Upper lobe of left lung (tissue), 6 donors: ENCODE results near the gene CRTAC1. TPM values are rescaled to one million over a fixed set of nuclear protein-coding genes. Genes with fewer than 3 reads are reported as not detected.

ENCODE experiments used
- ATAC-seq, 2 donors: fragments of 200-7000 bp; cut with Tn5 transposase; one replicate each; pipeline ENCODE4 v1.9.1; 2022; ENCODE audit warnings: mild to moderate bottlenecking in 2 of 2, moderate library complexity in 2 of 2; ENCODE audit not compliant: low FRiP score in 2 of 2
- DNase-seq, 2 donors: peaks; one replicate each; pipeline ENCODE4 v3.0.0-alpha.2; 2019 to 2020
- H3K27ac ChIP-seq, 4 donors: fragments of 200-600 bp; sonication (generic); one replicate each; pipeline ENCODE4 v1.5.1; 2016 to 2019
- H3K27me3 ChIP-seq, 4 donors: fragments of 200-600 bp; sonication (generic); one replicate each; pipeline ENCODE4 v1.5.1; 2017 to 2019
- H3K36me3 ChIP-seq, 4 donors: fragments of 200-600 bp; sonication (generic); one replicate each; pipeline ENCODE4 v1.5.1; 2016 to 2019
- H3K4me1 ChIP-seq, 4 donors: fragments of 200-600 bp; sonication (generic); one replicate each; pipeline ENCODE4 v1.5.1; 2018 to 2019
- H3K4me3 ChIP-seq, 4 donors: fragments of 200-600 bp; sonication (generic); one replicate each; pipeline ENCODE4 v1.5.1; 2017 to 2019; ENCODE audit warnings: mild to moderate bottlenecking in 2 of 4, moderate library complexity in 1 of 4
- H3K9me3 ChIP-seq, 4 donors: fragments of 200-600 bp; sonication (generic); one replicate each; pipeline ENCODE4 v1.5.1; 2018 to 2019
- EP300 ChIP-seq, 4 donors: sonication (generic); formaldehyde crosslinking; IDR thresholded peaks; one replicate each; pipeline ENCODE4 v1.5.1; 2017; ENCODE audit warnings: antibody characterized with exemption in 4 of 4, control low read depth in 2 of 4
- POLR2A ChIP-seq, 4 donors: fragments of 450-650 bp; IDR thresholded peaks; one replicate each; pipeline ENCODE4 v1.5.1; 2016 to 2017; ENCODE audit warnings: antibody characterized with exemption in 4 of 4, mild to moderate bottlenecking in 2 of 4
- POLR2AphosphoS5 ChIP-seq, 2 donors: sonication (generic); formaldehyde crosslinking; IDR thresholded peaks; one replicate each; pipeline ENCODE4 v1.5.1; 2017; ENCODE audit warnings: antibody characterized with exemption in 2 of 2
- WGBS, 2 donors: methylation state at CpG; one replicate each; pipeline ENCODE4 v1.1.5; 2017 to 2018; 5-methylcytosine and 5-hydroxymethylcytosine counted together
- total RNA-seq, 6 donors: library from RNA; depleted of rRNA in 4 of 6; stranded (reverse); fragments of >200 nt in 4 of 6; gene quantifications; one replicate each; pipeline versions ENCODE4 v1.1.0 to v1.2.1, GENCODE V29; 2016 to 2021
- TF ChIP-seq, protein P1 (sequence below), 6 experiments: fragments of 450-650 bp in 4 of 6; fragments of 200-600 bp in 2 of 6; sonication (generic) in 2 of 6; IDR thresholded peaks; one replicate each; pipeline ENCODE4 v1.5.1; 2016 to 2019; ENCODE audit warnings: antibody characterized with exemption in 6 of 6
- donor health status: DM: no; HTN: no; CAD: no; lungs with moderate emphysema.
- donor health status: DM: no; HTN: yes; CAD: no; lungs with severe emphysema.

The CRTAC1 gene
- total RNA-seq, 6 donors from 2014 or later, result 40.6 to 123 (median 77.3) TPM

DNA sequence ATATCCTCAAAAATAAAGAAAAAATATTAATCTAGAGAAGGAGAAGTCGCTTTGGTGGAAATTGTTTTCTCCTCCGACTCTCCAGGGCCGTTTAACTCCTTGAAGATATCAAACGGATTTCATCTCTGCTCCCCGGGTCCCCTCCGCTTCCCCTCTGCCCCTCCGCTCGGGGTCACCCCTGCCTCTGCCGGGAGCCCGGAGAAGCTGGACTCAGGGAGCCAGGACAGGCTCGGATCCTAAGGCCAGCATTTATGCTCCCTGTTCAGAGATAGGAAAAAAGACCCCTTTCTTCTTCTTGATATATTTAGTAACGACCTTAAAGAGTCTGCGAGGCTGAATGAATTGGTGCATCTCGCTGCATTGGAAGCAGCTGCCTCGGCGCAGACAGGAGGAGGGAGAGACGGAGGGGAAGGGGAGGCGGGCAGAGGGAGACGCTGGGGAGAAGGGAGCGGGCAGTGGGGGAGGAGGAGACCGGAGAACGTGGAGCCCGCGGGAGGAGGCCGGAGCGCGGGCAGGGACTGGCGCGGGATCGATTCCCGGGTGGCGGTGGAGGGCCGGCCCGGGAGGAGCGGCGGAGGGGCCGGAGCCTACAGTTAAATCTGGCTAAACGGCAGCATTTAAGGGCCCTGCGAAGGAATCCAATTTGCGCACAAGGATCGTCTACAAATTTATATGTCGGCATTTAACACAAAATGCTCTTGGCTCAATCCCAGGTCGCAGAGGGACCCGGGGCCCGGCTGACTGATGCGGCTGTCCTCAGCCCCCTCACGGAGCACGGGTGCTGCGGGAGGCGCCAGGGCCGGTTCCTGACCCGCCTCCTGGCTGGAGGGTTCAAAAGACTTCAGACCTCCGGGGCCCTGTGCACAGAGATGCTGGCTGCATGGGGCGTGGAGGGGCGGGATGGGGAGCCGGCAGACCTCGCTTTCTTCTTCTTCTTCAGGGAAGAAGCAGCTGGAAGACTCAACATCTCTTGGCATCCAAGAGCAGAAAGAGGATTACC lies 55.6 kb downstream of the CRTAC1 start:
- TF ChIP-seq POLR2AphosphoS5 (IDR thresholded peaks at IDR 0.05), result no peak
- TF ChIP-seq, protein P1, sequence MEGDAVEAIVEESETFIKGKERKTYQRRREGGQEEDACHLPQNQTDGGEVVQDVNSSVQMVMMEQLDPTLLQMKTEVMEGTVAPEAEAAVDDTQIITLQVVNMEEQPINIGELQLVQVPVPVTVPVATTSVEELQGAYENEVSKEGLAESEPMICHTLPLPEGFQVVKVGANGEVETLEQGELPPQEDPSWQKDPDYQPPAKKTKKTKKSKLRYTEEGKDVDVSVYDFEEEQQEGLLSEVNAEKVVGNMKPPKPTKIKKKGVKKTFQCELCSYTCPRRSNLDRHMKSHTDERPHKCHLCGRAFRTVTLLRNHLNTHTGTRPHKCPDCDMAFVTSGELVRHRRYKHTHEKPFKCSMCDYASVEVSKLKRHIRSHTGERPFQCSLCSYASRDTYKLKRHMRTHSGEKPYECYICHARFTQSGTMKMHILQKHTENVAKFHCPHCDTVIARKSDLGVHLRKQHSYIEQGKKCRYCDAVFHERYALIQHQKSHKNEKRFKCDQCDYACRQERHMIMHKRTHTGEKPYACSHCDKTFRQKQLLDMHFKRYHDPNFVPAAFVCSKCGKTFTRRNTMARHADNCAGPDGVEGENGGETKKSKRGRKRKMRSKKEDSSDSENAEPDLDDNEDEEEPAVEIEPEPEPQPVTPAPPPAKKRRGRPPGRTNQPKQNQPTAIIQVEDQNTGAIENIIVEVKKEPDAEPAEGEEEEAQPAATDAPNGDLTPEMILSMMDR (IDR thresholded peaks at IDR 0.05), result no peak
- no peak for TF ChIP-seq EP300 (IDR thresholded peaks at IDR 0.05)
- TF ChIP-seq POLR2A (IDR thresholded peaks at IDR 0.05), result no peak

DNA sequence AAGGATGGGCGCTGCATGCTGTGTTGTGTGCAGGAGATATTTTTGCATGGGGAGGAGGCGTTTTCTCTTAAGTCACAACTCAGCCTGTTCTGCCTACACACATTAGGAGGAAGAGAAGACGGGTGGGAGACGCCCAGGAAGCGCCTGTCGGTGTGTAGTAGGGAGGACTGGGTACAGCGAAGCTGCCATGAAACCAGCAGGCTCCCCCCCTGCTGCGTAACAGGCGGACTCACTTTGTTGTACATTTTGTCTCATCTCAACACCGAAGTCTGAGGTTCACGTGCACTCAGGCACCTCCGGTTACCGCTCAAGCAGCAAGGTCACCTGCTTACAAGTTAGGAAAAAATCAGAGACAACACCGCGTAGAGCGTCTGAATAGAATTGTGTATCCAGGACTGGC lies 56.3 kb downstream of the CRTAC1 start:
- DNase-seq (no peak), ATAC-seq (no peak)
- no peaks in the 10 kb centered on the region for H3K36me3 ChIP-seq
- no peak overlapping the region for H3K27ac ChIP-seq
- H3K9me3 ChIP-seq, result no peaks in the 10 kb centered on the region
- TF ChIP-seq POLR2A (IDR thresholded peaks at IDR 0.05), result no peak
- TF ChIP-seq EP300 (IDR thresholded peaks at IDR 0.05), result no peak
- TF ChIP-seq, protein P1 (IDR thresholded peaks at IDR 0.05), result no peak
- TF ChIP-seq POLR2AphosphoS5 (IDR thresholded peaks at IDR 0.05), result no peak
- WGBS, 2 donors, result 75 to 76% methylated on average over 16 of the region's 16 CpGs
- H3K27me3 ChIP-seq, result peaks cover 0 to 5% (median 0%) of the 10 kb centered on the region in 4 donors
- no peaks in the 10 kb centered on the region for H3K4me1 ChIP-seq
- no peak overlapping the region for H3K4me3 ChIP-seq

More for the DNA sequence above, 55.6 kb downstream of the CRTAC1 start:
- H3K27ac ChIP-seq, result no peak overlapping the region
- 45 to 51% methylated on average over 45 to 57 of the region's 57 CpGs for WGBS, 2 donors
- H3K4me3 ChIP-seq, result no peak overlapping the region
- DNase-seq (peak in 1 of 2 donors; percentile 58), ATAC-seq (no peak)
- no peaks in the 10 kb centered on the region for H3K4me1 ChIP-seq
- no peaks in the 10 kb centered on the region for H3K36me3 ChIP-seq
- peaks cover 0 to 5% (median 0%) of the 10 kb centered on the region in 4 donors for H3K27me3 ChIP-seq
- H3K9me3 ChIP-seq, result no peaks in the 10 kb centered on the region

- H3K36me3 ChIP-seq, result no peaks in the 10 kb centered on the region
- H3K27me3 ChIP-seq, result no peaks in the 10 kb centered on the region
- no peaks in the 10 kb centered on the region for H3K4me1 ChIP-seq
- 70 to 73% methylated on average over 4 of the region's 4 CpGs for WGBS, 2 donors
- no peaks in the 10 kb centered on the region for H3K9me3 ChIP-seq
- ATAC-seq (no peak), DNase-seq (no peak)
- no peak overlapping the region for H3K27ac ChIP-seq
- no peak overlapping the region for H3K4me3 ChIP-seq
- no peak for TF ChIP-seq EP300 (IDR thresholded peaks at IDR 0.05)
- TF ChIP-seq, protein P1 (IDR thresholded peaks at IDR 0.05), result no peak
- TF ChIP-seq POLR2AphosphoS5 (IDR thresholded peaks at IDR 0.05), result no peak
- no peak for TF ChIP-seq POLR2A (IDR thresholded peaks at IDR 0.05)
Observed at GRCh38 chr10:97969538-97970079, 60.8 kb downstream of the CRTAC1 start.

DNA sequence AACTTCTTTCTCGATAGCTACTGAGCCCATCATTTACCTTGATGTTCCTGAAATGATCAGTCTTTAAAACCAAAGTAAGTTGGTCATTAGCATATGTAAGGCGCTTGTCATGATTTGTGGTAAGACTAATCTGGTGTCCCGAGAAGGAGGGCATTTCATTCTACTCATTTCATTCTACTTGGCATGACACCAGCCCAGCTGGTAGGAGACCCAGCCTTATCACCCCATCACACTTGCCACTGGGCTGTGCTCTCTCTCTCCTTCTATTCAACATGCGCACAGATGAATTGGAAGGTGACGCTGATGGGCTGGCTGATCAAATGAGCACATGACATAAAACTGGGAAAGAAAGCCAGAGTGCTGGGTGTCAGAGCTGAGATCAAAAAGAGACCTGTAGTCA lies 65.7 kb downstream of the CRTAC1 start:
- TF ChIP-seq POLR2A (IDR thresholded peaks at IDR 0.05) (no peak), EP300 (IDR thresholded peaks at IDR 0.05) (no peak), POLR2AphosphoS5 (IDR thresholded peaks at IDR 0.05) (no peak)
- TF ChIP-seq, protein P1 (IDR thresholded peaks at IDR 0.05), result no peak
- 72 to 83% methylated on average over 5 of the region's 5 CpGs for WGBS, 2 donors
- H3K9me3 ChIP-seq, result no peaks in the 10 kb centered on the region
- no peak overlapping the region for H3K27ac ChIP-seq
- H3K36me3 ChIP-seq, result no peaks in the 10 kb centered on the region
- H3K4me1 ChIP-seq, result no peaks in the 10 kb centered on the region
- no peaks in the 10 kb centered on the region for H3K27me3 ChIP-seq
- DNase-seq (no peak), ATAC-seq (no peak)
- H3K4me3 ChIP-seq, result no peak overlapping the region
